SK-N-DZ (cell line): ENCODE measurements around the gene TOGARAM1.

Experiments used
- DNase-seq: peaks from one replicate; pipeline ENCODE4 v3.0.0-alpha.2; 2015; ENCODE audit warnings: low spot score
- small RNA-seq, 2 experiments: library from RNA; depleted of rRNA; stranded (forward); fragments of <200 nt; gene quantifications; one replicate each; pipeline ENCODE3, GENCODE V24; 2014

Gene TOGARAM1

DNA sequence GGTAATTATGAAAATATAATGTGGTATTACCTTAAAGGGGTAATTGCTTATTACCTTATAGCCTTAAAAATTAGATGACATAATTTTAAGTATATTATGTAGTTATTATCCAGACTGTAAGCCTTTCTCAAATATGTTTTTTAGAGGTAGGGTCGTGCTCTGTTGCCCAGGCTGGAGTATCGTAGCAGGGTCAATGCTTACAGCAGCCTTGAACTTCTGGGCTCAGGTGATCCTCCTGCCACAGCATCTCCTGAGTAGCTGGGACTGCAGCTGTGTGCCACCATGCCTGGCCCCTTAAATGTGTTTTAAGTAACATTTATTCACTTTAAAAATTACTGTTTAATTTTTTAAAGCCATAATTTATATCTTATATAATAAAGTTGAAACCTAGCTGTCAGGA is 132.3 kb downstream of the TOGARAM1 start:
- DNase-seq: no peak

DNA sequence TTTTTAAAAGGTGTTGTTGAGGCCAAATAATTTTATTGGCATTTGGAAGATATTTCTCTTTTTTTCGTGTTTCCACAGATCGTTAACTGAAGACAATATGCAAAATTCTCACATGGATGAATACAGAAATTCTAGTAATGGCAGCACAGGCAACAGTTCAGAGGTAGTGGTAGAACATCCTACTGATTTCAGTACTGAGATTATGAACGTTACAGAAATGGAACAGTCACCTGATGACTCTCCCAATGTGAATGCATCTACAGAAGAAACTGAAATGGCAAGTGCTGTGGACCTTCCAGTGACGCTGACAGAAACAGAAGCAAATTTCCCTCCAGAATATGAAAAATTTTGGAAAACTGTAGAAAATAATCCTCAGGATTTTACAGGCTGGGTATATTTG is 133.2 kb downstream of the TOGARAM1 start:
- no peak for DNase-seq

DNA sequence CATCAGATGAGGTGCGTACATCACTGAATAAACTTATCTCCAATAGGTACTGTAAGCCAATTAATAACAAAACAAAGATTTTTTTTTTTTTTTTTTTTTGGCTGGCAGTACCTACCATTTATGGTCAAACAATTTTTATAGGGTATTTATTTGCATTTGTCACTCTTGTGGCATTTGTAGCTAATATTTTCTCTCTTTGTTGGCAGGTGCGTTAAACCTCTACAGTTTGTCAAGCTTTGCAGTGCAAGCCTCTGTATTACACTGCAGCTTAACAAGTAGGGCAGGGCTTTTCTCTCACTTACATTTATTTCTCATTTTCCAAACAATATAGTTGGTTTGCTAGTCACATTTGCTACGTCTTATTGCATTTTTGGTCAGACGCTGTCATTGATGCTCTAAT is 134.2 kb downstream of the TOGARAM1 start:
- no peak for DNase-seq

DNA sequence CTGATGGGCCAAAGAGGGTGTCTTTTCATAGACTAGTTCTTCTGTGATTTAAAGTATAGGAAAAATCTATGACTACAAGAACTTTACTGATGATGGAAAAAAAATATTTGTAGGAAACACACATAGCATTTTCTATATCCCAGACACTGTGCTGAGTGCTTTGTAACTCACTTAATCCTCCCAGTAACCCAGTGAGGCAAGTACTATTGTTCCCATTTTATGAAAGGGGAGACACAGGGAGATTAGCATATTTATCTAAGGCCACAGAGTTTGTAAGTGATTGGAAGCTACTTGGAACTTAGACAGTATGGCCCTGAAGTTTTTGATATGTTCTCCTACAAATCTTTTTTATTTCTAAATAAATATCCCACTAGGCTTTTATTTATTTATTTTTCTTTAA is 141.8 kb downstream of the TOGARAM1 start:
- no peak for DNase-seq

DNA sequence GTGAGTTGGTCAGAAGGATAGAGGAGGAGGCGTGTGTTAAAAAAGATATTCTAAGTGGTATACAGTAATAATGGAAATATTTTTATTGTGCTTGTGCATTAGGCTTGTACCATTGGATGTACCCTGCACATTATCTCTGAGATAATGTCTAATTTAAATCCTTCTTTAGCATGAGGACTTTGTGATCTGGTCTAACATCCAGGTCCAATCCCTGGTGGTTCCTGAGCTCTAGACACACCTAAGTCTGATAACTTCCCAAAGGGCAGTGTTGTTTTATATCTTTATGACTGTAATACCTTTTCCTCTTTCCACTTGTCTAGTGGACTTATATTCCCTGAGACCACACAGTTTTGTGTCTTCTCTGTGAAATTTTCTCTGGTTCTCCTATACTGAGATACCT is 142.6 kb downstream of the TOGARAM1 start:
- no peak for DNase-seq

DNA sequence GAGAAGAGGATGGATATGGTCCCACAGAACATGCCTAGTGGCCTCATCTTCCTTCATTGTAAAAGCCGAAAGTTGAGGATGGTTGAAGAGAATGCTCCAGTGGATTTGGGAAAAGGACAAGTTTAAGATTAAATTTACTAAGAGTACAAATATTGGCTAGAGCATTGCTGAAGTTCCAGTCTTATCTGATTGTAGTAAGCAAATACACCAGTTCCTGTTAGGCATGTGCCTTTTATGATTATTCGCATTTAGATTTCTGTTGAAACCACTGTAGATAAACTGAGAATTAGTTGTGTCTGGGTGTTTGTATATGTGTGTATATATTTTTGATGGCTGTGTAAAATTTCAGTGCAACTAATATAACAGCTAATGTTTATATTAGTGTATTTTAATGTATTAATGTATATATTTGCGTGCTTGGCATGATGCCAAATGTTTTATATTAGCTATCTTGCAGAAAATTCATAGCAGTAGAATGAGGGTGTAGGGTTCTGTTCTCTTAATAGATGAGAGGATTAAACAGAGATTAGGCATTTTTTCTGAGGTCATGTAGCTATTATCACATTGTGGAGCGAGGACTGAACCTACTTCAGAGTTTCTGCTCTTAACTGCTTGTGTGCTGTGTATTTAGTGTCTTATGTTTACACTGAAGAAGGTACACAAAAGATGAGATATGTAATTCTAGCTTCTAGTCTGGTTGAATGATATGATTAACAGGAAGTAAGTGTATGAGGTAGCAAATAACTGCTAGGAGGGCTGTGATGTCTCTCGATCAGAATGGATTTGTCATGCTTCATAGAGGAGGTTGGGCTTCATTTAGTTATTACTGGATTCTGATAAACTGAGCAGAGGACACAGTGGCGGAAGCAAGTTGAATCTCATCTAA is 151.1 kb downstream of the TOGARAM1 start:
- no peak for DNase-seq

DNA sequence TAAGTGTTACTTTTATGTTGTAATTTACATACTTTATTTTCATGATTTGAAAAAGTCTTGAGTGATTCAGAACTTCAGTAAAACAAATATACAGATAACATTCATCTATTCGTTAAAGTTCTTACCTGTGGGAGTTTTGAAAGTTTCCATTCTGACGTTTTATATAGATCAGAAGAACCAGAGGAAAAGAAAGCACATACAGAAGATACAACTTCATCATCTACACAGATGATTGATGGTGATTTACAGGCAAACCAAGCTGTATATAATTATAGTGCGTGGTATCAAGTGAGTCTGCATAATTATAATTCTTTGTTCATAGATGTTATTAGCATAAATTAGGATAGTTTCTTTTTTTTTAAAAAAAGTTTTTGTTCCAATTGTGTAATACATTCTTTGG is 152.3 kb downstream of the TOGARAM1 start:
- DNase-seq: no peak

DNA sequence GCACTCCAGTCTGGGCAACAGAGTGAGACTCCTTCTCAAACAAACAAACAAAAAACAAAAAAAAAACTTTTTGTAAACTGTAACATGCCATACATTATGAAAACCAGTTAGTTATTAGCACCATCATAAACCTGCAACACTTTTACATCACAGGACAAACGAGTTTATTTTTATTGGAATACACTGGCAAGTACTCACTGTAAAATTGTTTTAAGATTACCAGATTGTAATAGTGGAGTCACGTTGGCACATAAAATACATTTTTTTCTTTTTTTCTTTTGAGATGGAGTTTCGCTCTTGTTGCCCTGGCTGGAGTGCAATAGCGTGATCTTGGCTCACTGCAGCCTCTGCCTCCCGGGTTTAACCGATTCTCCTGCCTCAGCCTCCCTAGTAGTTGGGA is 156.6 kb downstream of the TOGARAM1 start:
- DNase-seq: no peak

DNA sequence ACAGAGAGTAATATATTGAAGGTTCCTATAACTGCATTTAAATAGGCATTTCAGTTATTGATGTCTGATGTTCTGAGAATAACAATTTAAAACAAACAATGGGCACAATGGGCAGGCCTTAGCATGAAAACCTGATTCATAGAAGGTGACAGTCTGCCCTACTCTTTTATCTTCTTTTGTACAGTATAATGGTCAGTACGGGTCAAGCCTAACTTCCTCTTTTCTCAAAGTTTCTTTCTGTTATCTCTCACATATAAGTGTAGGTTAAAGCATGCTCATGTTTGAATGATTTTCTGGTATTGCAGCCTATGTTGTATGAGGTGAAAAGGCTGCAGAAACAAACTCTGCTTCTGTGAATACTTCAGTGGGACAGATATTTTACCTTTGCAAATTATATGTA is 158.1 kb downstream of the TOGARAM1 start:
- no peak for DNase-seq

DNA sequence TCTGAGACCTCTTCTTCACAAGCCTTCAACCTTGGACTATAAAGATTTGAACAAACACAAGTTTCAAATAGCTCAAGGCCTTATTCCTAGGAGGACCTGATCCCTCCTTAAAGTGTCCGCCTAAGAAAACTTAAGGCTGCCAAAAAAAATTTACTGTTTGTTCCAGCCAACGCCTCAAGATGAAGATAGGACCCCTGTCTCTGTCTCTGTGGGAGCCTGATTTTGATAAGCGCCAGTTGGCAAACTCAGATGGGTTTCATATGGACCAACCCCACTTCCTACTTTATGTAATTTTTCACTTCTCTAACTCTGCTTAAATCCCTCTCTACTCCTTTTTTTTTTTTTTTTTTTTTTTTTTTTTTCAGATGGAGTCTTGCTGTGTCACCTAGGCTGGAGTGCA is 161.3 kb downstream of the TOGARAM1 start:
- DNase-seq: no peak

Small RNA genes within 50 kb of the gene (small RNA-seq; reads per million reads assigned to genes)
- gene RF00151: 0 to 0.52 reads per million in 2 experiments
- 89.6 to 2,783 reads per million in 2 experiments for gene SNORD127
